Mammary epithelial cell (primary cell): Measurements from ENCODE around the gene LTN1.

Experiments
- EZH2 ChIP-seq: IDR thresholded peaks from 2 replicates; pipeline ENCODE4 v1.6.1; 2012; ENCODE audit warnings: low read length, inconsistent platforms, borderline replicate concordance
- TF ChIP-seq, protein P1 (sequence below), 2 donors: IDR thresholded peaks in 1 of 2; conservative IDR thresholded peaks in 1 of 2; 2 replicates each; pipeline ENCODE4 v1.5.1; 2011 to 2012; ENCODE audit warnings: inconsistent platforms in 2 of 2, low read length in 2 of 2, mild to moderate bottlenecking in 2 of 2, control low read depth in 1 of 2, low read depth in 1 of 2; ENCODE audit not compliant: insufficient read depth in 1 of 2; ENCODE audit errors: extremely low read depth in 1 of 2

DNA sequence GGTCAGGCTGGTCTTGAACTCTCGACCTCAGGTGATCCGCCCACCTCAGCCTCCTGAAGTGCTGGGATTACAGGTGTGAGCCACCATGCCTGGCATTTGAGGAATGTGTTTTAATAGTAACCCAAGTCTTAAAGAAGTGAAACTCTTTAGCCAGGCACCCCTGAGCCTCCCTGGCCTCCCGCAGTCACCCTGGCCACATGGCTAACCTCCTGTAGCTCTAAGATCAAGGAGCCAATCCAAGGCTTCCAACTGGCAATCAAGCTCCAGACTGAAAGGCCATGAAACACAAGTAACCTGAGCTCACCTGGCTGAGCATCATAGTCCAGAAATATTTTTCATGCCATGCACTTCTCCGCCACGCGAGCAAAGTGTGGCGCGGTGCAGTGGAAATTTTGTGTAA lies 84.3 kb downstream of the LTN1 start:
- TF ChIP-seq, protein P1, sequence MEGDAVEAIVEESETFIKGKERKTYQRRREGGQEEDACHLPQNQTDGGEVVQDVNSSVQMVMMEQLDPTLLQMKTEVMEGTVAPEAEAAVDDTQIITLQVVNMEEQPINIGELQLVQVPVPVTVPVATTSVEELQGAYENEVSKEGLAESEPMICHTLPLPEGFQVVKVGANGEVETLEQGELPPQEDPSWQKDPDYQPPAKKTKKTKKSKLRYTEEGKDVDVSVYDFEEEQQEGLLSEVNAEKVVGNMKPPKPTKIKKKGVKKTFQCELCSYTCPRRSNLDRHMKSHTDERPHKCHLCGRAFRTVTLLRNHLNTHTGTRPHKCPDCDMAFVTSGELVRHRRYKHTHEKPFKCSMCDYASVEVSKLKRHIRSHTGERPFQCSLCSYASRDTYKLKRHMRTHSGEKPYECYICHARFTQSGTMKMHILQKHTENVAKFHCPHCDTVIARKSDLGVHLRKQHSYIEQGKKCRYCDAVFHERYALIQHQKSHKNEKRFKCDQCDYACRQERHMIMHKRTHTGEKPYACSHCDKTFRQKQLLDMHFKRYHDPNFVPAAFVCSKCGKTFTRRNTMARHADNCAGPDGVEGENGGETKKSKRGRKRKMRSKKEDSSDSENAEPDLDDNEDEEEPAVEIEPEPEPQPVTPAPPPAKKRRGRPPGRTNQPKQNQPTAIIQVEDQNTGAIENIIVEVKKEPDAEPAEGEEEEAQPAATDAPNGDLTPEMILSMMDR (conservative IDR thresholded peaks at IDR 0.05 in 1 of 2, IDR thresholded peaks at IDR 0.05 in 1 of 2; ENCODE audit: extremely low read depth in 1 of 2, insufficient read depth in 1 of 2, low read depth in 1 of 2, low read length in 2 of 2): no peak
- TF ChIP-seq EZH2: no peak
